Prostate gland (tissue), 2 donors: Measurements from ENCODE around the gene ATP2A1.

Experiments
- CTCF ChIP-seq, 4 experiments: fragments of 200-600 bp in 2 of 4; fragments of 450-650 bp in 2 of 4; sonication (generic) in 2 of 4; IDR thresholded peaks; 1 replicate in 3 of 4; 2 replicates in 1 of 4; pipeline ENCODE4 v1.5.1; 2016 to 2019; ENCODE audit warnings: antibody characterized with exemption in 4 of 4, mild to moderate bottlenecking in 2 of 4, moderate library complexity in 2 of 4
- POLR2A ChIP-seq: fragments of 450-650 bp; IDR thresholded peaks from one replicate; pipeline ENCODE4 v1.6.1; 2016; ENCODE audit warnings: antibody characterized with exemption, mild to moderate bottlenecking
- POLR2AphosphoS5 ChIP-seq: sonication (generic); formaldehyde crosslinking; IDR thresholded peaks from one replicate; pipeline ENCODE4 v1.6.1; 2017; ENCODE audit warnings: antibody characterized with exemption

- TF ChIP-seq CTCF (IDR thresholded peaks at IDR 0.05) (no peak), POLR2AphosphoS5 (no peak), POLR2A (no peak)
These were observed 1.2 kb upstream of the ATP2A1 start for GRCh38 chr16:28876973-28877654.
